ENCODE data around the gene MCFD2.

GRCh38 chr2:46873604-46874068 lies 42.0 kb downstream of the MCFD2 start:
- TF ChIP-seq CTCF (IDR thresholded peaks at IDR 0.05; ENCODE audit: low read depth, low read length), result no peak
- no peak for TF ChIP-seq EZH2phosphoT487 (IDR thresholded peaks at IDR 0.05; ENCODE audit: low read depth)

All from OCI-LY3 (cell line).